ENCODE results near the gene IL23R.

- TF ChIP-seq CTCF (optimal IDR thresholded peaks at IDR 0.05 in 1 of 3, IDR thresholded peaks at IDR 0.05 in 1 of 3, conservative IDR thresholded peaks at IDR 0.05 in 1 of 3; ENCODE audit: extremely low read depth in 1 of 3, insufficient read depth in 2 of 3, low read length in 3 of 3) (no peak), EZH2 (IDR thresholded peaks at IDR 0.05; ENCODE audit: low read length) (no peak)
These were observed 60.4 kb downstream of the IL23R start for GRCh38 chr1:67226688-67227087.
